ENCODE results near the gene PCGF2.

The PCGF2 gene

GRCh38 chr17:38721802-38722201 lies 26.3 kb downstream of the PCGF2 start:
- Mint-ChIP-seq H3K27ac (no peak overlapping the region), H3K4me1 (ENCODE audit: low read depth) (peaks cover 45% of the 10 kb centered on the region), H3K4me3 (no peak overlapping the region), H3K36me3 (ENCODE audit: low read depth) (peaks cover 44% of the 10 kb centered on the region), H3K27me3 (no peaks in the 10 kb centered on the region), H3K9me3 (no peaks in the 10 kb centered on the region)

- Mint-ChIP-seq H3K9me3 (no peaks in the 10 kb centered on the region), H3K4me1 (ENCODE audit: low read depth) (peaks cover 40% of the 10 kb centered on the region), H3K27ac (peak overlapping the region; percentile 38), H3K36me3 (ENCODE audit: low read depth) (peaks cover 48% of the 10 kb centered on the region), H3K4me3 (no peak overlapping the region), H3K27me3 (no peaks in the 10 kb centered on the region)
Observed at GRCh38 chr17:38720941-38721340, 27.2 kb downstream of the PCGF2 start.

- H3K36me3 Mint-ChIP-seq (ENCODE audit: low read depth) = peaks cover 54% of the 10 kb centered on the region
- no peaks in the 10 kb centered on the region for H3K9me3 Mint-ChIP-seq
- H3K4me3 Mint-ChIP-seq = no peak overlapping the region
- peaks cover 40% of the 10 kb centered on the region for H3K4me1 Mint-ChIP-seq (ENCODE audit: low read depth)
- H3K27ac Mint-ChIP-seq = no peak overlapping the region
- H3K27me3 Mint-ChIP-seq = no peaks in the 10 kb centered on the region
Observed at GRCh38 chr17:38719943-38720641, 28.0 kb downstream of the PCGF2 start.

GRCh38 chr17:38719289-38719942 lies 28.7 kb downstream of the PCGF2 start:
- Mint-ChIP-seq H3K4me3 (no peak overlapping the region), H3K9me3 (no peaks in the 10 kb centered on the region), H3K36me3 (ENCODE audit: low read depth) (peaks cover 57% of the 10 kb centered on the region), H3K27ac (no peak overlapping the region), H3K27me3 (no peaks in the 10 kb centered on the region), H3K4me1 (ENCODE audit: low read depth) (peaks cover 41% of the 10 kb centered on the region)

DNA sequence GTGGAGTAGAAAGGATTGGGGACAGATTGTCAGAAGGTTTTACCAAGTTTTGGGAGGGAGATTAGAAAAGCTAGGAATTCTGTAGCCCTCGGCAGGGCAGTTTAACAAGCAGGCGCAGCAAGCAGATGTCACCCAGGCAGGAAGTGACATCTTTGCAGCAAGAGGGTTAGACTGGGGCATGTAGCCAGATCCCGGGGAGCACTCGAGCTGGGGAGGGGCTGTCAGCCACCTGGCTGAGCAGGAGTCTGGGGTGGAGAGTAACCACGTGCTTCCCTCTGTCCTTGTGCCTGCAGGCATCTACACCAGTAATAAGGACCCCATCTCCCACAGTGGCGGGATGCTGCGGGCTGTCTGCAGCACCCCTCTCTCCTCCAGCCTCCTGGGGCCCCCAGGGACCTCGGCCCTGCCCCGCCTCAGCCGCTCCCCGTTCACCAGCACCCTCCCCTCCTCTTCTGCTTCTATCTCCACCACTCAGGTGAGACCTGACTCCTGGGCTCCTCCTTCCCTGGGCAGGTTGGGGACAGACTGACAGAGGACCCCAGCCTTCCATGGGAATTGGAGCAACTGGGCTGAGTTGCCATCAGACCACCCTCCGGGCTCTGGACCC lies 30.9 kb downstream of the PCGF2 start:
- Mint-ChIP-seq H3K4me1 (ENCODE audit: low read depth) (peaks cover 37% of the 10 kb centered on the region), H3K27me3 (no peaks in the 10 kb centered on the region), H3K9me3 (no peaks in the 10 kb centered on the region), H3K4me3 (no peak overlapping the region), H3K27ac (no peak overlapping the region), H3K36me3 (ENCODE audit: low read depth) (peaks cover 61% of the 10 kb centered on the region)

GRCh38 chr17:38716368-38717005 lies 31.6 kb downstream of the PCGF2 start:
- Mint-ChIP-seq H3K36me3 (ENCODE audit: low read depth) (peaks cover 62% of the 10 kb centered on the region), H3K4me1 (ENCODE audit: low read depth) (peaks cover 43% of the 10 kb centered on the region), H3K4me3 (no peak overlapping the region), H3K27me3 (no peaks in the 10 kb centered on the region), H3K27ac (no peak overlapping the region), H3K9me3 (no peaks in the 10 kb centered on the region)

GRCh38 chr17:38715216-38715943 lies 32.8 kb downstream of the PCGF2 start:
- peaks cover 47% of the 10 kb centered on the region for H3K4me1 Mint-ChIP-seq (ENCODE audit: low read depth)
- H3K4me3 Mint-ChIP-seq = peak overlapping the region; percentile 56
- no peaks in the 10 kb centered on the region for H3K9me3 Mint-ChIP-seq
- H3K27me3 Mint-ChIP-seq = no peaks in the 10 kb centered on the region
- H3K36me3 Mint-ChIP-seq (ENCODE audit: low read depth) = peaks cover 64% of the 10 kb centered on the region
- peak overlapping the region; percentile 97 for H3K27ac Mint-ChIP-seq

GRCh38 chr17:38713456-38714075 lies 34.6 kb downstream of the PCGF2 start:
- H3K9me3 Mint-ChIP-seq = no peaks in the 10 kb centered on the region
- no peak overlapping the region for H3K27ac Mint-ChIP-seq
- no peak overlapping the region for H3K4me3 Mint-ChIP-seq
- H3K27me3 Mint-ChIP-seq = no peaks in the 10 kb centered on the region
- peaks cover 62% of the 10 kb centered on the region for H3K4me1 Mint-ChIP-seq (ENCODE audit: low read depth)
- peaks cover 71% of the 10 kb centered on the region for H3K36me3 Mint-ChIP-seq (ENCODE audit: low read depth)

GRCh38 chr17:38712593-38712992 lies 35.5 kb downstream of the PCGF2 start:
- Mint-ChIP-seq H3K4me3 (no peak overlapping the region), H3K27ac (peak overlapping the region; percentile 72), H3K36me3 (ENCODE audit: low read depth) (peaks cover 70% of the 10 kb centered on the region), H3K4me1 (ENCODE audit: low read depth) (peaks cover 70% of the 10 kb centered on the region), H3K27me3 (no peaks in the 10 kb centered on the region), H3K9me3 (no peaks in the 10 kb centered on the region)

DNA sequence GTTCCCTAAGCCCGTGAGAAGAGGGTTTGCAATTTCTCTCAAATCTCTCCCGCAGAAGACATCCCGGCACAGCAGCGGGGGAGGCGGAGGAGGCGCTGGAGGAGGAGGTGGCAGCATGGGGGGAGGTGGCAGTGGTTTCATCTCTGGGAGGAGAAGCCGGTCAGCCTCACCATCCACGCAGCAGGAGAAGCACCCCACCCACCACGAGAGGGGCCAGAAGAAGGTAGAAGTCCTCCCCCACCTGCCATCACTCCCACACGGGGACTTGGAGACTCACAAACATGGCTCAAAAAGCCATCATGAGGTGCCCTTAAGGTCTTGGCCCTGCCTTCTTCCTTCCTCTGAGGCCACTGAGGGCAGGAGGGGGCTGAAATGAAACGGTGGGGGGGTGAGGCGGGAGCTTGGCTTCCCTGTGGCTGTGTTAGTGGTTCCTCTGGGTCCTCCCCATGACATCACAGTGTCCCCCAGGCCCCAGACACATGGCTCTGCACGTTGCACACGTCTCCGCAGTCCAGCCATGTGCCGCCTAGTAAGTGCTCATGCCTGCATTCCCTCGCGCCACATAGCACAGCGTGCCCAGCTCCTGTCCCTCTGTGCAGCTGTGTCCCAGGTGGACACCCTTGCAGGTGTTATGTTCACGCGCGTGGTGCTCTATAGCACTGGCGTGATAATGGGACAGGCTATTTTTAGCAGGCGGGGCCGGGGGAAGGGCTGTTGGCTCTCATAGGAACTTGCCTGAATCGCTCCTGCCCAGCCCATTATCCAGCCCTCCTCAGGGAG lies 36.2 kb downstream of the PCGF2 start:
- Mint-ChIP-seq H3K36me3 (ENCODE audit: low read depth) (peaks cover 74% of the 10 kb centered on the region), H3K27ac (peak overlapping the region; percentile 77), H3K4me1 (ENCODE audit: low read depth) (peaks cover 77% of the 10 kb centered on the region), H3K9me3 (no peaks in the 10 kb centered on the region), H3K4me3 (no peak overlapping the region), H3K27me3 (no peaks in the 10 kb centered on the region)

DNA sequence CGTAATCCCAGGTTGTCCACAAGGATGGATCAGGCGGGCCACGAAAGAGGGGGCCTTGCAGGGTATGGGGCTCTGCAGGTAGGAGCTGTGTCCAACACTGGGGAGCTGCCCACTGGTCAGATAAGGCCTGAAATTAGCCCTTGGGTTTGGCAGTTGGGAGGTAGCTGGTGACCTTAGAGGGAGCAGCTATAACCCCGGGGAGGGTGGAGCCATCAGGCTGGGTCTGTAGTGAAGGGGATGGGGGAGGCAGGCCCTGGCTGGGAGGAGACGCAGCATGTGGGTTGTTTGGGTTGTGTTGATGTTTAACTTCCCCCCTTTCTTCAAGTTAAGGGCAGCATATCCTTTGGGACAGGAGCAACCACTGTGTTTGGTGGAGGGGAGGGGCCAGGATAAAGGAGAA lies 37.2 kb downstream of the PCGF2 start:
- Mint-ChIP-seq H3K36me3 (ENCODE audit: low read depth) (peaks cover 74% of the 10 kb centered on the region), H3K4me3 (no peak overlapping the region), H3K4me1 (ENCODE audit: low read depth) (peaks cover 76% of the 10 kb centered on the region), H3K27me3 (no peaks in the 10 kb centered on the region), H3K27ac (peak overlapping the region; percentile 77), H3K9me3 (no peaks in the 10 kb centered on the region)

DNA sequence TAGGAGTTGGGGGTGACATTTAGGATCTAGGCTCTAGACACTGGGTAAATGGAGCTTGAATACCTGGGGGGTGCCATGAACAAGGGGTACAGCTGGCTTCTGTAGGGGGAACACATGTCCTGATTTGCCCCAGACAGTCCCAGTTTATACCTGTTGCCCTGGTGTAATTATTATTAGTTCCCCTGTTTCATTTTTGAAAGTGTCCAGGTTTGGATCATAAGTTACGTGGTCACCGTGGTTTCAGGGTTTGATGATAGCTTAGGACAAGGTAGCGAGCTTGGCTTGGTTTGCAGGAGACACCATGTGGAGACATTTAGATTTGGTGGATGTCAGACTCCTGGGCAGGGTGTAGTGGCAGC lies 37.6 kb downstream of the PCGF2 start:
- Mint-ChIP-seq H3K36me3 (ENCODE audit: low read depth) (peaks cover 72% of the 10 kb centered on the region), H3K9me3 (no peaks in the 10 kb centered on the region), H3K27me3 (no peaks in the 10 kb centered on the region), H3K4me1 (ENCODE audit: low read depth) (peaks cover 72% of the 10 kb centered on the region), H3K27ac (peak overlapping the region; percentile 77), H3K4me3 (no peak overlapping the region)

GRCh38 chr17:38709864-38710603 lies 38.1 kb downstream of the PCGF2 start:
- Mint-ChIP-seq H3K4me1 (ENCODE audit: low read depth) (peaks cover 66% of the 10 kb centered on the region), H3K9me3 (no peaks in the 10 kb centered on the region), H3K27ac (peak overlapping the region; percentile 77), H3K4me3 (no peak overlapping the region), H3K27me3 (no peaks in the 10 kb centered on the region), H3K36me3 (ENCODE audit: low read depth) (peaks cover 67% of the 10 kb centered on the region)

Measured in stimulated activated naive CD8-positive, alpha-beta T cell treated with anti-CD3 and anti-CD28 coated beads, Interleukin-15, Interleukin-2, amounts not matched to agents 100 ng/mL and 50 ng/mL, for 24 hours (primary cell).